Neutrophil (primary cell): ENCODE measurements around the gene SPTBN2.

Experiments
- H3K27ac ChIP-seq: fragments of 200-600 bp; sonication (generic); 2 replicates; pipeline ENCODE4 v1.5.1; 2016; ENCODE audit warnings: mild to moderate bottlenecking, moderate library complexity
- H3K27me3 ChIP-seq: fragments of 200-600 bp; sonication (generic); 2 replicates; pipeline ENCODE4 v1.6.0; 2016; ENCODE audit warnings: mild to moderate bottlenecking
- H3K36me3 ChIP-seq: fragments of 200-600 bp; sonication (generic); 2 replicates; pipeline ENCODE4 v1.5.1; 2017
- H3K4me1 ChIP-seq, 2 experiments: fragments of 200-600 bp in 1 of 2; sonication (generic) in 1 of 2; 1 replicate in 1 of 2; 2 replicates in 1 of 2; pipeline versions ENCODE4 v1.5.1 to v1.6.1; 2013 to 2016; ENCODE audit warnings: low read depth in 1 of 2, low read length in 1 of 2, mild to moderate bottlenecking in 1 of 2, moderate library complexity in 1 of 2; ENCODE audit not compliant: control insufficient read depth in 1 of 2, insufficient read depth in 1 of 2
- H3K4me3 ChIP-seq, 2 experiments: fragments of 200-600 bp in 1 of 2; sonication (generic) in 1 of 2; 1 replicate in 1 of 2; 2 replicates in 1 of 2; pipeline ENCODE4 v1.5.1; 2013 to 2016; ENCODE audit warnings: low read depth in 1 of 2, low read length in 1 of 2, mild to moderate bottlenecking in 1 of 2, moderate library complexity in 1 of 2
- H3K9me3 ChIP-seq: fragments of 200-600 bp; sonication (generic); 2 replicates; pipeline ENCODE4 v1.5.1; 2016
- TF ChIP-seq, protein P1 (sequence below): fragments of 200-600 bp; sonication (generic); IDR thresholded peaks from 2 replicates; pipeline ENCODE4 v1.5.1; 2016; ENCODE audit warnings: antibody characterized with exemption

Gene SPTBN2

DNA sequence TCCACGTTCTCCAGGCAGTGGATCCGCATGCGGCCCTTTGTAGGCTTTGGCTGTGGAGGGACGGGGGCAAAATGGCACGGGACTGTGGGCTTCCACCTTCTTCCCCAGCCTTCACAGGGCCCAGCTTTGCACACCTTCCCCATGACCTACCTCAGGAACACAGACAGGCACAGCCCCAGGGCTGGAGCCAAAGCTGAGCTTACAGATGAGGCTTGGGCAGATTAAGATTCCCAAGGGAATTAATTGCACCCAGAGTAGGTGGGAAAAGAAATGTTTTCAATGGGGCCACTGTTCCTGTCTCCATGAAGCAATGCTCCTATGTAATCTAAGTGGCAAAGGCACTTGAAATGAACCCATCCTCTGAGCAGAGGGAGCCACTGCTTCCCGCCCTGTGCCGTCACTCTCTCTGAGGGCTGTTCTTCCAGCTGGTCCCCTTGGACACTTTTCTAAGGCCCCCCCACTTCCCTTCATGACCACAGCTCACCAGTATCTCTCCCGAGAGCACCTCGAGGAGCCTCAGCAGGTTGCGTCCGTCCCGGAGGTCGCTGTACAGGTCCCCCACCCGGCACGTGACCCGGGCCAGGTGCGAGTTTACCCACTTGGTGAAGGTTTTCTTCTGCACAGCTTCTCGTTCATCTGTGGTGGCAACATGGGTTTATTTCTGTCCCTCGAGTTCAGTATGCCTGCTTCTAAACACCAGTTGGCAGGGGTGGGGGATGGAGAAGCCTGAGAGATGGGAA lies 13.5 kb downstream of the SPTBN2 start:
- no peak overlapping the region for H3K27ac ChIP-seq
- TF ChIP-seq, protein P1, sequence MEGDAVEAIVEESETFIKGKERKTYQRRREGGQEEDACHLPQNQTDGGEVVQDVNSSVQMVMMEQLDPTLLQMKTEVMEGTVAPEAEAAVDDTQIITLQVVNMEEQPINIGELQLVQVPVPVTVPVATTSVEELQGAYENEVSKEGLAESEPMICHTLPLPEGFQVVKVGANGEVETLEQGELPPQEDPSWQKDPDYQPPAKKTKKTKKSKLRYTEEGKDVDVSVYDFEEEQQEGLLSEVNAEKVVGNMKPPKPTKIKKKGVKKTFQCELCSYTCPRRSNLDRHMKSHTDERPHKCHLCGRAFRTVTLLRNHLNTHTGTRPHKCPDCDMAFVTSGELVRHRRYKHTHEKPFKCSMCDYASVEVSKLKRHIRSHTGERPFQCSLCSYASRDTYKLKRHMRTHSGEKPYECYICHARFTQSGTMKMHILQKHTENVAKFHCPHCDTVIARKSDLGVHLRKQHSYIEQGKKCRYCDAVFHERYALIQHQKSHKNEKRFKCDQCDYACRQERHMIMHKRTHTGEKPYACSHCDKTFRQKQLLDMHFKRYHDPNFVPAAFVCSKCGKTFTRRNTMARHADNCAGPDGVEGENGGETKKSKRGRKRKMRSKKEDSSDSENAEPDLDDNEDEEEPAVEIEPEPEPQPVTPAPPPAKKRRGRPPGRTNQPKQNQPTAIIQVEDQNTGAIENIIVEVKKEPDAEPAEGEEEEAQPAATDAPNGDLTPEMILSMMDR: no peak
- H3K36me3 ChIP-seq: no peaks in the 10 kb centered on the region
- no peaks in the 10 kb centered on the region for H3K9me3 ChIP-seq
- H3K27me3 ChIP-seq: peaks cover 28% of the 10 kb centered on the region
- H3K4me3 ChIP-seq: no peak overlapping the region
- H3K4me1 ChIP-seq: no peaks in the 10 kb centered on the region

DNA sequence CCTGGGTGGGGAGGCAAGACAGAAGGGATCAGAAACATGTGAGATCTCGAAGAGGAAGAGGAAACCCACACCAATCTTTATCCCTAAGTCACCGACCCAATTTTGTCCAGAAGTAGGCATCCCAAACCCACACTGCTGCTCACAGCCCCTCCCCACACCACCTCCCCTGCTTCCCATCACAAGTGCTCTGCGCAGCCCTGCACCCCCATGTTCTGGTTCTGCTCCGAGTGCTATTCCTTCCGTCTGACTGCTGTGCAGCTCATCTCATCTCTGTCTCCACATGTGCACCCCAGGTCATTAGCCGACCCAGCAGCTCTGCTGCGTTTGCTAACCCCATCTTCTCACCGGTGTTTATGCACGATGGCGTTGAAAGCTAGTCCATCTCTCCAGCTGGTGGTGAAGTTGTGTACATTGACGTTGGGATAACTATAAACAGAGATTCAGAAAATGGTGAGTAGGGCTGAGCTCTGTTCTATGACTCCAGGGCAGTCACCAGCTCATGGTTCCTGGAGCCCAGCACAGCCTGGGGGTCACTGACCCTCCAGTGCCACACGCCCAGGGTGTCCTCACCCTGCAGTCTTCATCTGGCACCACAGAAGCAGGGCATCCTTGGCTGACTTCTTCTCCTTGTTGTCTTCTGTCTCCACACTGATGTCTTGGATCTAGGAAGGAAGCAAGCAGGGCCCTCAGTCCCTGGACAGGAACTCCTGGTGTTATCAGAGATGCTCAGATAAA lies 15.1 kb downstream of the SPTBN2 start:
- Histone ChIP-seq H3K36me3 (no peaks in the 10 kb centered on the region), H3K27ac (no peak overlapping the region), H3K4me3 (no peak overlapping the region), H3K4me1 (no peaks in the 10 kb centered on the region), H3K9me3 (no peaks in the 10 kb centered on the region), H3K27me3 (peaks cover 13% of the 10 kb centered on the region)
- TF ChIP-seq, protein P1: no peak

DNA sequence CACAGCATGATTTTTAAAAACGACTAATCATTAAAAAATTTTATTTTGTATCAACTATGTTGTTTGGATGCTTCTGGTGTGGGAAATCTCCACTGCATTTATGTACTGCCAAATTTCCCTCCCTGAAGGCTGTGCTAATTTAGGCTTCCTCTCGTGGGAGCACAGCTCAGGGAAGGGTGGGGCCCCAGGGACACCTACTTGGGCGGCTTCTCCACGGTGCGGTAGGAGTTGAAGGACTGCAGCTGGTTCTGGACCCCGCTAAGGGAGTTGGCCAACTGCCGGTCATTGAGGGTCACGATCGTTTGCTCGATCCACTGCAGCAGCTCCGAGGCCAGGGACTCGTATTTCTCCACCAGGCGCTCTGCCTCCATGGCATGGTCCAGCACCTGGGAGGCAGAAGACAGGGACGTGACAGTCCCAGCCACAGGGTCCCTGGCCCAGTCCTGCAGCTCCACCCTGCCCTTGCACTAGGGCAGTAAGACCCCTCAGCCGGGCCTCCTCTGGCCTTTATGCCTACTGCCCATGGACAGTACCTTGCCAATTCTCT lies 18.6 kb downstream of the SPTBN2 start:
- Histone ChIP-seq H3K27me3 (peaks cover 7% of the 10 kb centered on the region), H3K4me1 (no peaks in the 10 kb centered on the region), H3K27ac (no peak overlapping the region), H3K9me3 (no peaks in the 10 kb centered on the region), H3K36me3 (no peaks in the 10 kb centered on the region), H3K4me3 (no peak overlapping the region)
- TF ChIP-seq, protein P1: no peak

DNA sequence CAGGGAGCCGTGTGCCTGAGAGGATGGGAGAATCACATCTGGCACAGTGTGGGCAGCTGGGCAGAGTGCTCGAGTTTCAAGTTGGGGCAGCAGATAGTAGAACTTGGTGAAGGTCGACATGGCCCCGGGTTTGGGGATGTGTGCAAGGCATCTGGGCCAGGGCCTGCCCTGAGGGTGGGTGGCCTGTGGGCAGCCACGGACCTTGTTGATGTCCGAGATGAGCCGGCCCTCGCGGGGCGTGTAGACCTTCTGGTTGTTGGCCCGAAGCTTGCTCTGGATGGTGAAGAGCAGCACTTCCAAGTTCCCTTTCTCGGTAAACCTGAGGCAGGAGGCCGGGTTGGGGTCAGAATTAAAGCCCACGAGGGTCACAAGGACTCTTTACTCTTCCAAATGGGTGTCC lies 20.3 kb downstream of the SPTBN2 start:
- H3K4me1 ChIP-seq: no peaks in the 10 kb centered on the region
- no peak overlapping the region for H3K27ac ChIP-seq
- no peaks in the 10 kb centered on the region for H3K36me3 ChIP-seq
- H3K9me3 ChIP-seq: no peaks in the 10 kb centered on the region
- TF ChIP-seq, protein P1: no peak
- H3K27me3 ChIP-seq: peaks cover 6% of the 10 kb centered on the region
- no peak overlapping the region for H3K4me3 ChIP-seq

DNA sequence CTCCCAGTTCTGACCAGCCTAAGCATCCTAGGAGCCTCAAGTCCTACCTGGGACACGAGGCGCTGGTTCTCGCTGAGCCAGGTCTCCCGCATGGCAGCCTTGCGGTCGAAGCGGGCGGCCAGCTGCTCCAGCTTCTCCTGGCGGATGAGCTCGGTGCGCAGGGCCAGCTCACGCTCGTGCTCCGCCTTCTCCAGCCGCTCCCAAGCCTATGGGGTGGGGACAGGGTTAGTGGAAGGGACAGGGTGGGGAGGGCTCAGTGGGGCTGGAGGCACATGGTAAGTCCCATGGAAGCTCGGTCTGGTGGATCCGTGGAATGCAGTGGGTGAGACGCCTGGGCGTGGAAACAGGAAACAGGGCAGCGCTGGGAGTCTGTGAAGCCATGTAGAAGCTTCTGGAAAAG lies 20.9 kb downstream of the SPTBN2 start:
- no peaks in the 10 kb centered on the region for H3K9me3 ChIP-seq
- H3K4me3 ChIP-seq: no peak overlapping the region
- TF ChIP-seq, protein P1: no peak
- H3K27me3 ChIP-seq: no peaks in the 10 kb centered on the region
- H3K27ac ChIP-seq: no peak overlapping the region
- H3K4me1 ChIP-seq: no peaks in the 10 kb centered on the region
- no peaks in the 10 kb centered on the region for H3K36me3 ChIP-seq
